C4-2B (cell line): ENCODE results near the gene NR6A1.

Source experiments
- CTCF ChIP-seq: fragments of 450-650 bp; conservative IDR thresholded peaks from 2 replicates; pipeline ENCODE4 v1.5.1; 2017; ENCODE audit warnings: mild to moderate bottlenecking
- ZFX ChIP-seq: fragments of 450-650 bp; IDR thresholded peaks from 2 replicates; pipeline ENCODE4 v1.6.1; 2017

DNA sequence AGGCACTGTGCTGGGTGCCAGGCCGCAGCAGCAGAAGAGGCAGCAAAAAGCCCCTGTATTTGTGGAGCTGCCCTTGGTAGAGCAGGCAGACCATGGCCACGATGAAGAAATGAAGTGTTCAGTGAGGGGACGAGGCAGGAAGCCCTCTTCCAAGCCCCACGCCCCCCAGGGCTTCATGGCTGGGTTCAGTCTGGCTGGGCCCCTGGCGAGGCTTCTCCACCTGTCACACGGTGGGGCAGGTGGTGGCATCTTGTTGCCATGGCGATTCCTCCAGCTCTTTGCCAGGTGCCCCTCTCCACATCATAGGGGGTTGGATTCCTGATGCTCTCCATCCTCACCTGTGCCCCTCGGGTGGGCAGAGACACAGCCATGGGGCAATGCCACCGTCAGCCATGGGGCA, 299.4 kb downstream of the NR6A1 start:
- TF ChIP-seq CTCF (no peak), ZFX (no peak)
